IMR-90 (cell line): ENCODE data around the gene PHLDA2. TPM values are rescaled to one million over a fixed set of nuclear protein-coding genes. Genes with fewer than 3 reads are reported as not detected.
A peak's percentile ranks its signal among the peaks of the same experiment; 100 is the strongest.

ENCODE experiments used
- ATAC-seq: fragments of 200-7000 bp; cut with Tn5 transposase; 2 replicates; pipeline ENCODE4 v1.9.1; 2020; ENCODE audit warnings: low read depth, mild to moderate bottlenecking, moderate library complexity
- BruUV-seq: library from RNA; stranded (reverse); fragments of 400-500 nt; replicated peaks from 2 replicates; lab custom pipeline; 2021; lab: Mats Ljungman, UMichigan
- CTCF ChIA-PET: fragments of 300-600 bp; formaldehyde crosslinking; extraction: SDS; loops from one replicate; lab custom pipeline; 2021; ENCODE audit warnings: antibody characterized with exemption; lab: Yijun Ruan, JAX
- POLR2A ChIA-PET: fragments of 300-600 bp; sonication (Branson Sonifier 250); formaldehyde crosslinking; loops from one replicate; lab custom pipeline; 2022; ENCODE audit warnings: antibody characterized with exemption; ENCODE audit not compliant: unreplicated experiment; lab: Charles Lee
- DNase-seq: peaks from one replicate; pipeline ENCODE4 v3.0.0; 2013
- H2AFZ ChIP-seq: replicated peaks from 2 replicates; pipeline ENCODE3; 2013; ENCODE audit warnings: low read length, mild to moderate bottlenecking; ENCODE audit not compliant: poor library complexity
- H2AK5ac ChIP-seq: 2 replicates; pipeline ENCODE4 v1.6.1; 2013; ENCODE audit warnings: low read depth, low read length, inconsistent platforms
- H2AK9ac ChIP-seq: replicated peaks from 2 replicates; pipeline ENCODE3; 2013; ENCODE audit warnings: mild to moderate bottlenecking, low read depth, low read length, moderate library complexity; ENCODE audit not compliant: poor library complexity
- H2BK120ac ChIP-seq: 2 replicates; pipeline ENCODE4 v1.6.1; 2013; ENCODE audit warnings: low read depth, low read length, inconsistent platforms
- H2BK15ac ChIP-seq: 3 replicates; pipeline ENCODE4 v1.6.1; 2013; ENCODE audit warnings: low read depth, low read length, inconsistent platforms
- H2BK20ac ChIP-seq: 2 replicates; pipeline ENCODE4 v1.6.1; 2013; ENCODE audit warnings: low read depth, mild to moderate bottlenecking, inconsistent platforms, low read length, moderate library complexity
- H2BK5ac ChIP-seq: 2 replicates; pipeline ENCODE4 v1.6.1; 2013; ENCODE audit warnings: mild to moderate bottlenecking, low read depth, low read length, inconsistent platforms; ENCODE audit not compliant: poor library complexity, severe bottlenecking
- H3K14ac ChIP-seq: replicated peaks from 2 replicates; pipeline ENCODE4 v1.6.1; 2013; ENCODE audit warnings: low read depth, low read length, inconsistent platforms
- H3K18ac ChIP-seq: 2 replicates; pipeline ENCODE4 v1.6.1; 2013; ENCODE audit warnings: low read depth, low read length, control low read depth
- H3K23ac ChIP-seq: 2 replicates; pipeline ENCODE4 v1.6.1; 2013; ENCODE audit warnings: low read depth, low read length, inconsistent platforms
- H3K27ac ChIP-seq: 2 replicates; pipeline ENCODE4 v1.5.1; 2013; ENCODE audit warnings: mild to moderate bottlenecking, control low read depth, low read length; ENCODE audit not compliant: insufficient read depth
- H3K27me3 ChIP-seq: 2 replicates; pipeline ENCODE4 v1.6.1; 2013; ENCODE audit warnings: low read length; ENCODE audit not compliant: control insufficient read depth, insufficient read depth
- H3K36me3 ChIP-seq: 2 replicates; pipeline ENCODE4 v1.6.1; 2013; ENCODE audit warnings: low read length, mixed read lengths; ENCODE audit not compliant: control insufficient read depth, insufficient read depth
- H3K4ac ChIP-seq: 2 replicates; pipeline ENCODE4 v1.6.1; 2013; ENCODE audit warnings: low read depth, low read length, inconsistent platforms
- H3K4me1 ChIP-seq: 2 replicates; pipeline ENCODE4 v1.6.1; 2013; ENCODE audit warnings: low read length, mixed read lengths; ENCODE audit not compliant: control insufficient read depth, insufficient read depth
- H3K4me2 ChIP-seq: 2 replicates; pipeline ENCODE4 v1.6.1; 2013; ENCODE audit warnings: low read depth, mild to moderate bottlenecking, control low read depth, low read length, moderate library complexity
- H3K4me3 ChIP-seq: 2 replicates; pipeline ENCODE4 v1.5.1; 2013; ENCODE audit warnings: low read depth, mild to moderate bottlenecking, control low read depth, low read length, moderate library complexity; ENCODE audit not compliant: insufficient read depth
- H3K56ac ChIP-seq: 2 replicates; pipeline ENCODE4 v1.6.1; 2013; ENCODE audit warnings: low read length, inconsistent platforms; ENCODE audit not compliant: insufficient read depth; ENCODE audit errors: extremely low read depth
- H3K79me1 ChIP-seq, 2 experiments: 2 replicates each; pipeline ENCODE4 v1.6.1; 2013; ENCODE audit warnings: low read length in 2 of 2, inconsistent platforms in 1 of 2, low read depth in 1 of 2
- H3K9ac ChIP-seq: 2 replicates; pipeline ENCODE4 v1.6.1; 2013; ENCODE audit warnings: low read depth, low read length, control low read depth
- H3K9me1 ChIP-seq: 2 replicates; pipeline ENCODE4 v1.6.1; 2013; ENCODE audit warnings: low read length, inconsistent platforms; ENCODE audit not compliant: insufficient read depth
- H3K9me3 ChIP-seq: 2 replicates; pipeline ENCODE4 v1.6.1; 2013; ENCODE audit warnings: low read length; ENCODE audit not compliant: control insufficient read depth, insufficient read depth
- H4K20me1 ChIP-seq: 2 replicates; pipeline ENCODE4 v1.6.1; 2013; ENCODE audit warnings: low read length, inconsistent platforms; ENCODE audit not compliant: insufficient read depth
- H4K5ac ChIP-seq: 2 replicates; pipeline ENCODE4 v1.6.1; 2013; ENCODE audit warnings: mild to moderate bottlenecking, low read depth, low read length, control low read depth
- H4K8ac ChIP-seq, 2 experiments: 2 replicates each; pipeline ENCODE4 v1.6.1; 2013; ENCODE audit warnings: low read depth in 2 of 2, low read length in 2 of 2, control low read depth in 1 of 2, inconsistent platforms in 1 of 2
- H4K91ac ChIP-seq: 2 replicates; pipeline ENCODE4 v1.6.1; 2013; ENCODE audit warnings: low read depth, low read length, inconsistent platforms; ENCODE audit not compliant: insufficient read depth
- BHLHE40 ChIP-seq: fragments of 150-350 bp; IDR thresholded peaks from 2 replicates; pipeline ENCODE4 v1.6.1; 2016; ENCODE audit warnings: mild to moderate bottlenecking, low read depth, low read length
- CEBPB ChIP-seq: IDR thresholded peaks from 2 replicates; pipeline ENCODE4 v1.6.1; 2012; ENCODE audit warnings: low read depth, low read length, improper control_type of control experiment
- ELK1 ChIP-seq: fragments of 150-350 bp; IDR thresholded peaks from 2 replicates; pipeline ENCODE4 v1.6.1; 2016; ENCODE audit warnings: low read depth, mild to moderate bottlenecking, low read length, moderate library complexity, borderline replicate concordance
- FOS ChIP-seq: fragments of 150-350 bp; IDR thresholded peaks from 2 replicates; pipeline ENCODE4 v1.6.1; 2016; ENCODE audit warnings: low read depth, low read length
- MAZ ChIP-seq: IDR thresholded peaks from 2 replicates; pipeline ENCODE4 v1.6.1; 2012; ENCODE audit warnings: low read depth, mild to moderate bottlenecking, low read length, improper control_type of control experiment, moderate library complexity, borderline replicate concordance
- MXI1 ChIP-seq: IDR thresholded peaks from 2 replicates; pipeline ENCODE4 v1.6.1; 2012; ENCODE audit warnings: low read depth, mild to moderate bottlenecking, low read length, moderate library complexity, borderline replicate concordance
- NFE2L2 ChIP-seq: fragments of 150-350 bp; IDR thresholded peaks from 2 replicates; pipeline ENCODE4 v1.6.1; 2016; ENCODE audit warnings: low read depth, mild to moderate bottlenecking, low read length
- POLR2A ChIP-seq: IDR thresholded peaks from 2 replicates; pipeline ENCODE4 v1.6.1; 2012; ENCODE audit warnings: mild to moderate bottlenecking, low read depth, low read length
- RAD21 ChIP-seq: IDR thresholded peaks from 2 replicates; pipeline ENCODE4 v1.6.1; 2012; ENCODE audit warnings: low read length, improper control_type of control experiment
- SMC3 ChIP-seq: fragments of 150-350 bp; IDR thresholded peaks from 2 replicates; pipeline ENCODE4 v1.6.1; 2016; ENCODE audit warnings: low read depth, mild to moderate bottlenecking, antibody characterized with exemption, low read length, moderate library complexity
- WGBS, 2 experiments: methylation state at CpG; one replicate each; pipeline versions ENCODE4 v1.1.5 to v1.1.7; 2013; ENCODE audit warnings: missing lambda C conversion rate in 2 of 2; ENCODE audit not compliant: insufficient read length in 1 of 2; ENCODE audit errors: extremely low coverage in 2 of 2; 5-methylcytosine and 5-hydroxymethylcytosine counted together
- dilution Hi-C: fragments of 300-500 bp; cut with HindIII; formaldehyde crosslinking; loops from one replicate; pipeline ENCODE4 v1.14.3; 2018; ENCODE audit warnings: low sequenced_read_pairs; ENCODE audit not compliant: unreplicated experiment
- in situ Hi-C: fragments of 300-500 bp; cut with MboI; formaldehyde crosslinking; loops from 3 replicates; pipeline ENCODE4 v1.14.3; 2019; ENCODE audit warnings: low sequenced_read_pairs, inconsistent platforms, mixed read lengths
- intact Hi-C: fragments of 100-400 bp; cut with micrococcal nuclease; formaldehyde crosslinking; loops from 2 replicates; pipeline ENCODE4 v1.10.0; 2022
- polyA plus RNA-seq, 3 experiments: library from polyadenylated mRNA; depleted of rRNA; stranded (reverse); fragments of >200 nt; gene quantifications; 2 replicates each; pipeline ENCODE4 v1.2.3, GENCODE V29; 2012; ENCODE audit warnings: low replicate concordance in 1 of 3
- total RNA-seq: library from RNA; depleted of rRNA; stranded (reverse); fragments of >200 nt; gene quantifications from 2 replicates; pipeline ENCODE4 v1.2.3, GENCODE V29; 2012

Gene PHLDA2
- total and polyA plus RNA-seq, 2 of the 4 experiments (the other 2 are of a cell fraction): 3.8 to 89.0 TPM

GRCh38 chr11:2927121-2927800 is 2.0 kb downstream of the PHLDA2 start:
- Histone ChIP-seq H3K4ac (no peak overlapping the region), H3K4me1 (peaks cover 11% of the 10 kb centered on the region), H3K9me1 (peaks cover 13% of the 10 kb centered on the region), H4K8ac (no peak overlapping the region), H3K18ac (no peak overlapping the region), H2BK15ac (no peak overlapping the region), H3K79me1 (peaks cover 6 to 34% of the 10 kb centered on the region in 2 experiments; a peak in 3 of 4 replicates), H4K20me1 (peaks cover 23% of the 10 kb centered on the region), H2AK9ac (peak overlapping the region; percentile 76), H2AK5ac (peak overlapping the region; percentile 37; the same call in 1 of the 2 replicates), H3K27me3 (no peaks in the 10 kb centered on the region), H2BK20ac (no peak overlapping the region), H3K9ac (0 out of 2 replicates have a peak overlapping the region, but pooled peaks have one; percentile 13), H4K91ac (no peak overlapping the region), H3K27ac (no peak overlapping the region; the same call in 1 of the 2 replicates), H3K23ac (peak overlapping the region; percentile 73; the same call in 1 of the 2 replicates), H2BK5ac (no peak overlapping the region), H4K5ac (no peak overlapping the region), H3K14ac (peak overlapping the region; percentile 66), H3K4me2 (peak overlapping the region; percentile 94), H3K4me3 (peak overlapping the region; percentile 92; the same call in 1 of the 2 replicates), H3K36me3 (no peaks in the 10 kb centered on the region), H2BK120ac (no peak overlapping the region), H2AFZ (no peak overlapping the region), H3K56ac (no peak overlapping the region), H3K9me3 (no peaks in the 10 kb centered on the region)
- no peak for DNase-seq
- in situ Hi-C loops (no loop called here), intact Hi-C loops (no loop called here), dilution Hi-C loops (no loop called here)
- ChIA-PET POLR2A (interaction anchor here (0.6 kb wide), 1 partner anchor 35 kb away, joined by 3 read pairs; no protein-coding TSS in a partner anchor), CTCF (no interaction called here)
- BruUV-seq: no TSS peak
- TF ChIP-seq POLR2A (no peak), MAZ (no peak), NFE2L2 (no peak), MXI1 (no peak), ELK1 (no peak), BHLHE40 (no peak), CEBPB (no peak), SMC3 (no peak), RAD21 (no peak), FOS (no peak)
- no peak for ATAC-seq
- 98% methylated on average over 5 of the region's 12 CpGs; no CpG with 5 or more reads in 1 of the 2 experiments for WGBS, 2 experiments
